ENCODE measurements around the gene CD6.

Gene CD6

DNA sequence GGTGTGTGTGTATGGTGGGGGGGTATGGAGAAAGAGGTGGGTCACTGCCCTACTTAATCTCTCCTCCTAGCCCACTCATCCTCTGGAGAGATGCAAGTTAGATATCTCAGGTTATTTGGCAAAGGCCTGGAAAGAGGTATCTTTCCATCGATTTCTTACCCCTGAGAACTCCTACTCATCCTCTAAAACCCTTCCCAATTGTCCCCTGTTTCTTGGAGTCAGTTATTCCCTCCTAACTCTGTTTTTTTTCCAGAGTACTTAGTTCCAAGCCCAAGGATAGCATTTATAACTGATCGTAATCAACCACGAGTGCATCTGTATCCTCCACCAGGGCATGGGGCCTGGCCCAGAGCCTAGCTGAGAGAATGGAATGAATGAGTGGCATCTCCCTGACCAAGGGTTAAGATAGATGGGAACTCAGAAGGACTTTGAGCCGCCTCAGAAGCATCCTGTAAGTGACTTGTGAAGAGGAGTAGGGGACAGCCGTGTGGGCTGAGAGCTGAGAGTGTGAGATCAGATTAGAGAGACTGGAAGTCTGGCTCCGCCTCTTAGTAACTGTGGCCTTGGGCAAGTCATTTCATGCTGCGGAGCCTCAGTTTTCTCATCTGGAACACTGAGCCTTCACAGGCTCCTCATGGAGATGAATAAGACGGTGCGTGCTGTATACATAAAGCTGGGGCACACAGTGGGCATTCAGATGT, 16.2 kb downstream of the CD6 start:
- peak; percentile 60 for DNase-seq

DNA sequence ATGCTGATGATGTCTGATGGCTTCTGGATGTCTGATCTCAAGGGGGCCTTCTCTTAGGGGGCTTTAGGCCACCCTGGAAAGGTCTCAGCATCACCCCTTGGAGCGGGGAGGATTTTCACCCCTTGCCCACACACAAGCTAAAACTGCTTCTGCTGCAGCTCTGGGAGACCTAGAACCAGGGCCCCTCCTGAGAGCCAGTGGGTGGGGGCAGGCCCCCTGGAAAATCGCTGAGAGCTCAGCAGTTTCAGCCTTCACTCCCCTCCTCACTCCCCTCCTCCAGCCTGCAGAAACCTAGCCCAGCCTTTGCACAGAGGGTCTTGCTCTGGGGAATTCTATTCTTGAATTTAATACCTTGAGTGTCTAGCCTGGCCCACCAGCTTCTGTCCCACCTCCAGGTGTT, 17.2 kb downstream of the CD6 start:
- DNase-seq = no peak

DNA sequence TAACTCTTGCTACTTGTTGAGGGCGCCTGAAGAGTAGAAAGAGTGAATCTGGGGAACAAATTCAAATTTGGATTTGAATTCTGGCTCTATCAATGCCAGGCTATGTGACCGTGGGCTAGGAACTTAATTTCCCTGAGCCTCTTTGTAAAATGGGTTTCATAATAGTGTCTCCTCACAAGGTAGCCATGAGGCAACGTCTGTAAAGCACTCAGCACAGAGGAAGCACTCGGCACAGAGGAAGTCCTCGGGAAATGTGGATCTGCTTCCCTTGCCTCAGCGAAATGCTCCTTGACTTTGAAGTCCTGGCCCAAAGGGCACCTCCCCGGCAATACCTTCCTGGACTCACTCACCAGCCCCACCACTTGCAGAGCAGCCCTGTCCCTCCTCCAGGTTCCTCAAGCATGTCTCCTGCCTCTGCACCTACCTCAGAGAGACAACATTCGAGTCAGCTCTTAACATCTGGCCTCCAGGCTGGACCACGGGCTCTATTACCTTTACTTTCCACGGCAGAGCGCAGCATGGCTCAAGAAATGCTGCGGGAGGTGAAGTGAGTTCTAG, 17.7 kb downstream of the CD6 start:
- no peak for DNase-seq

DNA sequence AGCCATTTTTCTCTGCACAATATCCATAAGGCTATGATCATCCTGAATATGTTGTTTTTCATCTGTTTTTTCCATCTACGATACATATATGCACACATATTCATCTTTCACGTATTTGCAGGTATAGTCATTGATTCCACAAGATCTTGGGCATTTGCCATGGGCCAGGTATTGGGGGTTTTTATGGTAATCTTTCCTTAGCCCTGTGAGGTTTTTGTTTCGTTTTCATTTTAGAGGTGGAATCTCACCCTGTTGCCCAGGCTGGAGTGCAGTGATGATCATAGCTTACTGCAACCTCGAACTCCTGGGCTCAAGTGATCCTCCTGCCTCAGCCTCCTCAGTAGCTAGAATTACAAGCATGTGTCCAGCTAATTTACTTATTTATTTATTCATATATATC, 20.0 kb downstream of the CD6 start:
- DNase-seq = no peak

DNA sequence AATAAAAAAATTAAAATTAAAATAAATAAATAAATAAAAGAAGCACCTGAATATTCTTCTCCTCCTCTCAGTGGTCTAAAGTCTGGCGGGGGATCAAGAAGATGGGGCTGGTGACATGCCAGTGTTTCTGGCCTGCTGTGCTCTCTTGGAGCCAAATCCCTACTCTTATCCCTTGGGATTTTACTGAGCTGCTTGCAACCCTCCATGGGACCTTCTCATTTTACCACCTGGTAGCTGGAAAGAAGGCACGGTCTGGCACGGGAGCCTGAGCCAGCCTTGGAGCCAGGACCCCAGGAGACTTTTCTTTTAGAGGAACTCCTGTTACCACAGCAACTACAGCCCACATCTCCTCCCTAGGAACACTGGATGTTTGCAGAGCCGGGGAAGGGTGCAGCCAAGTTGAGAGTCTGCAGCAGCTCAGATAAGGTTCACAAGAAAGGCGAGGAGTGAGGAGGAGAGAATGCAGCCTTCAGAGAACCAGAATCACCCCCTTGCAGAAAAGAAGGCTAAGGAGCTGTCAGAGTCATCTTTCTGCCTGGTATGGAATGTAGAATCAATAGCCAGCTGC, 21.4 kb downstream of the CD6 start:
- no peak for DNase-seq

DNA sequence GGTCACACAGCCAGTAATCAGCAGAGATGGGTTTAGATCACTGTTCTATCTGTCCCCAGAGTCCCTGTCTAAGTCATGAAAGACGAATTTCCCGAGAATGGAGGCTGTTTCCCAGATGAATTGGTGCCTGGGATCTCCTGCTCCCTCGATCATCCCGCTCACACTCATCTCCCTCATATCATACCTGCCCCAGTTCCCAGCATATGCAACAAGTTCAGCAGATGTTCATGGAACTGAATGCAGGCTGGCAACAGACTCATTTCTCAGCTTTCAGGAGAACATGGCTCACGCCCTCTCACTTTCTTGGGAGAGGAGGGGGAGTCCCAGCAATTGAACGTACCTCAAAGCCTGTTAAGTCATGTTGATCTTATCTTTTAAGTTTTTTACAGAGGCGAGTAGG, 22.1 kb downstream of the CD6 start:
- DNase-seq = no peak

DNA sequence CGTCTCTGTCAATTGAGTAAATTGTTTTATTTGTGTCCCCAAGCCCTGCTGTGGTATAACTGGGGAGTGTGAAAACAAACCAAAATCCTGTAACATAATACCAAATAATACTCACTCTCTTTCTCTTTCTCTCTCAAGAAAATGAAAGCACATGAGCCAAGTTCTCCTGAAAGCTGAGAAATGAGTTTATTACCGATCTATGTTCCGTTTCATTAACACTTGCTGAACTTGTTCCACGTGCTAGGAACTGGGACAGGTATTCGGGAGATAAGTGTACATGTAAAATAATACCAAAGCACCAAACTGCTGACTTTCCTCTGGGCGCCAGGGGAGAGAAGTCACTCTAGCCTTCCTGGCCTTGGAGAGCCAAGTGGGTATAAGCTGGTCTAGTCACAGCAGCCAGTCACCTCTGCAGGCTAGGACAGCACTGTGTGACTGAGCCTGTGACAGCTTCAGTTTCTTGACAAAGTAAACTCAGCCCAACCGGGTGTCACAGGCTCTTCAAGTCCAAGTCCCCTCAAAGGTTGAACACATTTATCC, 23.1 kb downstream of the CD6 start:
- DNase-seq = no peak

DNA sequence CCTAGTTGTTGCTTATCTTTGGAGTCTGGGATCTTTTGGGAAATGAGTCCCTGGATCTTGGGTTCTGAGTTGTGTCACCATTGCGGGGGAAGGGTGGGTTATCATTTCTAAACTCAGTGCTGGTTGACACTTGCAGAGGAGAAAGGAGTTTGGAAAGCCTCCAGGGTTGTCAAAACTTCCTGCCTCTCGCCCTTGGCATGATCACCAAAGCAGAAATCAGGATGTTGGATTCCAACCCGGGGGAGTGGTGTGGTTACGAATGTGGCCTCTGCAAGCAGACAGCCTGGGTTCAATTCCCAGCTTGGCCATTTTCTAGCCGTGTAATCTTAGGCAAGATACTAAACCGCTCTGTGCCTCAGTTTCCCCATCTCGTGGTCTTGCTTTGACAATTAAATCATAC, 24.3 kb downstream of the CD6 start:
- DNase-seq = no peak

DNA sequence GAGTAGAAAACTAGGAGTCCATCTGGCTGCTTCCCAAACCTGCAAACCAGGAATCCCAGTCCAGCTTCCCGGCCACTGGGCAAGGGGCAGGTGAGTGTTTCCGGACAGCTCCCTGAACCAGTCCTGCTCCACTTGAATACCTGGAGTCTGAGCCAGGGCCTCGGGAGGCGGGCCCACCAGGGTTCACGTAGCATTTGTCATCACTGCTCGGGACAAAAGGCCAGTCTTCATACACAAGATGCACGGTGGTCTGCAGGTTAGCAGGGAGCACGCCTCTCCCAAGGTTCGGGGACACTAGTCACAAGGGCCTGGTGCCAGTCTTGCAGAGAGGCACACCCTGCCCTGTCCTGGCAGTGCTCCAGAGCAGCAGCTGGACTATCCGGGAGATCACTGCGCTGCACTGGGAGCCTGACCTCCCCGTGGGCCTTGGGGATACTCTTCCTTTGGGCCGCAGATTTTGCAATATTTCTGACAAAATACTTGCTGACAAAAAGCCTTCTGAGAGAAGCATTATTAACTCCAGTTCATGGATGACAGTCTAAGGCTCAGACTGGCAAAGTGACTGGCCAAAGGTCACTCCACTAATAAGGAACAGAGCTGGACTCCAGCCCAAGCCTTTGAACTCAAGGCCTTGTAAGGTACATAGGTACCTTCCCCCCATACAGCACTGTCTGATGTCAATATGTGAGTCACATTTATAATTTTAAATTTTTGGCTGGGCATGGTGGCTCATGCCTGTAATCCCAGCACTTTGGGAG, 25.1 kb downstream of the CD6 start:
- DNase-seq = no peak

DNA sequence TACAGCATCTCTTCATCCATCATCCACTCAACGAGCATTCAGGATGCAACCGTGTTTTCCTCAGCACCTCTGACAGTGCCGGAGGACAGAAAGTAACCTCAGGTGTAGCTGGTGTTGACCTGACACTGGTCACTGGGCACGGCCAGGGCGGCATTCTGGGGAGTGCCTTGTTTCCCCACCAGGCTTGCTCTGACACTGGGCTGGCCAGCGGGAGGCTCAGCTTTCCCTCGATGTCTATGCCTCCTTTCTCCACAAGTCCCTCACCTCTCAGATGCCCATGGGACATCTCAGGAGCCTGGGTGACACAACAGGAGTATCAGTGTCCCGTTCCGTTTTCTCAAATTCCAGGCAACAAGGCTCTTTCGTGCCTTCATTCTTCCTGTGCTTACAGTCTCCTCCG, 28.9 kb downstream of the CD6 start:
- no peak for DNase-seq

DNA sequence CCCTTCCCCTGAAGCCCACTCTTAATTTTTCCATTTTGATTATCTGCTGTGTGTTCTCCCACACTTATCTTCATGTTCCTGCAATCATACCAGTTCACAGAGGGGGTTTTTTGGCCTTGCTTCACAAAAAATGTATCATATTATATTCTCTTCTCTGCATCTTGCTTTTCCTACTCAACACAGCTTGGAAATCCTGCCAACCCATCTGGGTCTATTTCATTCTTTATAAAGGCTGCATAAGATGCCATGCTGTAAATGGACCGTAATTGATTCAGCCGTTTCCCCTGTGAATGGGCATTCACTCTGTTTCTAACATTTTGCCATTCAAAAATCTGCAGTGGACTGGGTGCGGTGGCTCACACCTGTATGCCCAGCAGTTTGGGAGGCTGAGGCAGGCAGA, 30.5 kb downstream of the CD6 start:
- DNase-seq = no peak

DNA sequence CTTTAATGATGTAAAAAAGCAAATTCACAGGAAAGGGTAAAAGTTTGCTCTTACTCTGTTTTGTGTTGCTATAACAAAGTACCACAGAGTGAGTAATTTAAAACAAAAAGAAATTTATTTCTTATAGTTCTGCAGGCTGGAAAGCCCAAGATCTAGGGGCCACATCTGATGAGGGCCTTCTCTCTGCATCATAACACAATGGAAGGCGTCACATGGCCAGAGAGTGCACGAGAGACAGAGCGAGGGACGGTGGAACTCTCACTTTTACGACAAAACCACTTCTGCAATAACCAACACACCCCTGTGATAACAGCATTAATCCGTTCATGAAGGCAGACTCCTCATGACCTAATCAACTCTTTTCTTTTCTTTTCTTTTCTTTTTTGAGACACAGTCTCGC, 31.1 kb downstream of the CD6 start:
- no peak for DNase-seq

DNA sequence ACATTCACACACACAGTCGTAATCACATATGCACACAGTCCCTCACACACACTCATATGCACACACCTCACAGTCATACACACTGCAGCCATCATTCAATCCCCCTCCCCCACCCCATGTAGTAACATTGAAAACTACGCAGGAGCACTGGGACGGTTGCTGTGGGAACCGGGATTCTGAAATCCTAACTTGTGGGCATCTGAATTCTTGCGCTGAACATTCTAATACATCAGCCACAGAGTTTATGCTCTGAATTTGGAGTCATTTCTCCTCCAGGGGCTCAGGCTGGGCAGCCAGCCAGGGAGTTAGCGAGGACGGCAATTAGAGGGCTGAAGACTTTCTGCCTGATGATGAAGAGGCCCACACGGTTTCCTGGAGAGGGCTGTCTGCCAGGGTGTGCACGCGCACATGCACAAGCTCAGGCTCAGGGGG, 32.7 kb downstream of the CD6 start:
- no peak for DNase-seq

DNA sequence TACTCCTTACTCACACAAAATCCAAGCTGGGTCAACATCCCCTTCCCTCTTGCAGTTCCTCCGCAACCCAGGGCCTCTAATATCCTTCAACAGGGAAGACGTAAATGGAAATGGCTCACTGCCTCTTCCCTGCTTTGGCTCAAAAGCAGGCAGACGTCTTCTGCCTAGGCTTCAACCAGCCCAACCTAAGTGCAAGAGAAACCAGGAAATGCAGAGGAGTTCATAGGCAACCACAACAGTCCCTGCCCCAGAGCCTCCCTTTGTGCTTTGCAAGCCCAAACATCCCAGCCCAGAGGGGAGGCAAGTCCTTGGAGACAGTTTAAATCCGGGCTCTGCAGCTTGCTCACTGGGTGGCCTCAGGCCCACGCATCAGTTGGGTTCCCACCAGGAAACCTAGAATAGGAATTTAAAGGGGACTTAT, 33.3 kb downstream of the CD6 start:
- DNase-seq = no peak

DNA sequence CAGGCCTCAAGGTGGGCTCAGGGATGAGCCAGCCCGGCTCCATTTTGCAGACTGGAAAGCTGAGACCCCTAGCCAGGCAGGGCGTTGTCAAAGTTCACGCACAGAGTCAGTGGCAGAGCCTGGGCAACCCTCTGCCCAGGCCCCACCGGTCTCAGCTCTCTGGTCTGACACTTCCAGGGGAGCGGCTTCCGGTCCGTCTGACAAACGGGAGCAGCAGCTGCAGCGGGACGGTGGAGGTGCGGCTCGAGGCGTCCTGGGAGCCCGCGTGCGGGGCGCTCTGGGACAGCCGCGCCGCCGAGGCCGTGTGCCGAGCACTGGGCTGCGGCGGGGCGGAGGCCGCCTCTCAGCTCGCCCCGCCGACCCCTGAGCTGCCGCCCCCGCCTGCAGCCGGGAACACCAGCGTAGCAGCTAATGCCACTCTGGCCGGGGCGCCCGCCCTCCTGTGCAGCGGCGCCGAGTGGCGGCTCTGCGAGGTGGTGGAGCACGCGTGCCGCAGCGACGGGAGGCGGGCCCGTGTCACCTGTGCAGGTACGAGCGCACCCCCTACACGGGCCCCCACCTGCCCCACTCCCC, 36.0 kb downstream of the CD6 start:
- DNase-seq = no peak

DNA sequence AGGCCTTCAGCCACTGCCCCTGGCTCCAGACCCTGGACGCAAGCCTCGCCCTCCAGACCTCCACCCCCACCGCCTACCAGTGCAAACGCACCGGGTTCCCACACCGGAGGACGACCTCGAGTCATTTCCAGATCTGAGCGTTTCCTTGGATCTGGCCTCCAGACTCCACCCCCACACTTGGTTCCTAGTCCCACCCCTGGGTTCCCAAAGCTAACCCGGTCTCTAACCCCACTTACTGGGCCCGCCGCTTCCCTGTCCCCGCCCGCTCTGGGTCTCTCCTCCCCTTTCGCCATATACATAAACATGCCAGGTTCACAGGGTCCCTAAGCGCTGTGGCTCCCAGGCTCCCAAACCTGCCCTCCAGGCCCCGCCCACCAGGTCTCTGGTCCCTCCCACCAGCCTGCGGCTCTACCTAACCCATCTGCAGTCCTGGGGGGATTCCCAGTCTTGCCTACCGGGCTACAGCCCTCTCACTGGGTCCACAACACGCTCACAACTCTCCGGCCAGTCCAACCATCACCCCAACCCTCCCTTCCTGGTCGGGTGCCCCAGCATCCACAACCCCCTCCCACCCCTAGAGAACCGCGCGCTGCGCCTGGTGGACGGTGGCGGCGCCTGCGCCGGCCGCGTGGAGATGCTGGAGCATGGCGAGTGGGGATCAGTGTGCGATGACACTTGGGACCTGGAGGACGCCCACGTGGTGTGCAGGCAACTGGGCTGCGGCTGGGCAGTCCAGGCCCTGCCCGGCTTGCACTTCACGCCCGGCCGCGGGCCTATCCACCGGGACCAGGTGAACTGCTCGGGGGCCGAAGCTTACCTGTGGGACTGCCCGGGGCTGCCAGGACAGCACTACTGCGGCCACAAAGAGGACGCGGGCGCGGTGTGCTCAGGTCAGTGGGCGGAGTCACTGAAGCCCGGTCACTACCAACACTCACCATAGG, 36.7 kb downstream of the CD6 start:
- no peak for DNase-seq

DNA sequence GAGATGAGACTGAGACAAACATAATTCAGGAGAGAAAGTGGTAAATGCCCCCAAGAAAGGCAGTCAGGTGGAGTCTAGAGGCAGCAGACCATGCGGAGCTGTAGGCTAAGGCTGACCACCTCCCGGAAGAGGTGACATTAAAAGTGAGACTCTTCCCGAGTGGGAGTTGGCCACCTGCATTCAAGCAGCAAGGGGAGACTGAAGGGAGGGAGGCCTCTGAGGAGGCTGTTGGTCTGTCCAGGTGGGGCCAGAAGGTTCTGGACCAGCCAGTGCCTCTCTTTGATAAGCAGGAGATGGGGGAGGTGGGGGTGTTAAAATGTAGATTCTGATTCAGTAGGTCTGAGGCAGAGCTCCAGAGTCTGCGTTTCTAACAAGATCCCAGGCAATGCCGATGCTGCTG, 37.5 kb downstream of the CD6 start:
- no peak for DNase-seq

DNA sequence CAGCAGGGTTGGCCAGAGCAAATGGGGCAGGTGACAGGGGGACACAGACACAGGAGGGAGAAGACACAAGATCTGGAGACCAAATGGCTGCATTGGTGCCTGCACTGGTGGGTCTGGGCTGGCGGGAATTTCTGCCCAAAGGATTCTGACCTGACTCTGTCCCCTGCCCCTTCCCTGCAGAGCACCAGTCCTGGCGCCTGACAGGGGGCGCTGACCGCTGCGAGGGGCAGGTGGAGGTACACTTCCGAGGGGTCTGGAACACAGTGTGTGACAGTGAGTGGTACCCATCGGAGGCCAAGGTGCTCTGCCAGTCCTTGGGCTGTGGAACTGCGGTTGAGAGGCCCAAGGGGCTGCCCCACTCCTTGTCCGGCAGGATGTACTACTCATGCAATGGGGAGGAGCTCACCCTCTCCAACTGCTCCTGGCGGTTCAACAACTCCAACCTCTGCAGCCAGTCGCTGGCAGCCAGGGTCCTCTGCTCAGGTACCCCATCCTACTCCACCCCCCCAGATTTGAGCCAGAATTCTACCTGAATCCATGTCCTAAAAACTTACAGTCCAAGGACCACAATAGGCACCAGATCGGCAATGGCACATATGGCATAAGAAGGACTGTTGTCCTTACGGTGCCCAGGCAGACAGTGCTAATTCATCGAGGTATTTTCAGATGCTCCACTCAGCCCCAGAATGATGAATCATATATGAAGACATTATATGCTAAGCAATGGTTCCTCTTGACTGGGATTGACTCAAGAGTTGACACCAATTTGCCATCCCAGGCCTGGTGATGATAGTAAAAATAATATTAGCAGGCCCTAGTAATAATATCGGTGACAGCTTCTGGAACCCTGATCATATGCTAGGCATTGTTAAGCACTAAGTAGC, 38.2 kb downstream of the CD6 start:
- DNase-seq = no peak

DNA sequence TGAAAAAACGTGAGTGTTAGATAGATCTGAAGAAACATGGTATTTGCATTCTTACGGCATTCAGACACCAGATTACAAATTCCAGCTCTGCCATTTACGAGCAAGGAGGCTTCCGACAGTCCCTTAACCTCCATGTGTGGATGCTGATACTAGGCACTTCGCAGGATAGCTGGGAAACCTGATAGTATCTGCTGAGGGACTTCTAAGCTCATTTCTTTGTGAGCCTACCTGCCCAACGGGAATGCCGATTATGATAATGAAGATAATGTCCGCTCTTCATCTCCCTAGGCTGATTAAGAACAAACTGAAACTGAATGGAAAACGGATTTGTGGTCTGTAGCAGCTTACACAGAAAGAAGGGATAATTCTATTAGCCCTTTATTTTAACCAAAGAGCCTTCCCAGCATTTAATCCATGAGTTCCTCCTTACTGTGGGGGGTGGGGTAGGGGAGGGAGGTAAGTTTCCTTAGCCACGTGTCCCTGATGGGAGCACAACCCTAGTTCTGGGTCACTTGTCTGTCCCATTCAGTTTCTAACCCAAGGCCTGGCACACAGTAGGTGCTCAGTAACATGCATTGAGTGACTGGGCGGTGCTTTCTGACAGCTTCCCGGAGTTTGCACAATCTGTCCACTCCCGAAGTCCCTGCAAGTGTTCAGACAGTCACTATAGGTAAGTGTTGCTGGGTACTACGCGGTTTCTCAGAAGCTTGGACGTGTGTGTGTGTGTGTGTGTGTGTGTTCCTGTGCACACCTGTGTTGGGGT, 39.2 kb downstream of the CD6 start:
- no peak for DNase-seq

DNA sequence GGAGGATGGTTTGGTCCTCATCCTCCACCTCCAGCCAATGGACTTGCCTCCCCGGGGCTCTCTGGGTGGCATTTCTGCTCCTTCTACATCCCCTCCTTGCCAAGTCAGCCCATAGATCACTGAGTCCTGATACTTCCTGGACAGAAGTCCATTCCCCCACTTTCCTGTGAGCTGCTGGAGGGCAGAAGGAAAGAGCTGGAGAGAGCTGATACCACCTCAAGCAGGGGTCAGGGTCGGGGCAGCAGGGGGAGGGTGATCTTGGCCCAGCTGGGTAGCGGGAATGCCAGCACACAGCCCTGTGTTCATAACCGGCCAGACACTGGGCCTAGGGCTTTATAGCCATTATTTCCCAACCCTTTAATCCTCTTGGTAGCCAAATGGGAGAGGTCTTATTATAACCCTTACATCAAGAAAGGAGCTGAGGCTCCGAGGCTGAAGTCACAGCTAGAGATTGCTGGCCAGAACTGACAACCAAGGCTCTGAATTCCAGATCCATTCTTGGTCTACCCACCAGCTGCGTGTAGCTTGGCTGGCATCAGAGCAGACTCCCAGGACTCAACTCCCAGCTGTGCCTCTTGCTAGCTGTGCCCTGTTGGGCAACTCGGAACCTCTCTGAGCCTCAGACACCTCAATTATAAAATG, 39.9 kb downstream of the CD6 start:
- no peak for DNase-seq
